CMK (cell line): ENCODE data around the gene FAM120B.

Experiments used
- DNase-seq: peaks from one replicate; pipeline ENCODE4 v3.0.0-alpha.2; 2010; ENCODE audit warnings: low read depth

Gene FAM120B

GRCh38 chr6:170444056-170444591, 137.6 kb downstream of the FAM120B start:
- DNase-seq: no peak

- DNase-seq: no peak
These were observed 138.3 kb downstream of the FAM120B start for GRCh38 chr6:170444811-170445211.

- DNase-seq: no peak
These were observed 138.9 kb downstream of the FAM120B start for GRCh38 chr6:170445487-170445886.

GRCh38 chr6:170445971-170446370, 139.4 kb downstream of the FAM120B start:
- no peak for DNase-seq

- no peak for DNase-seq
These were observed 140.4 kb downstream of the FAM120B start for GRCh38 chr6:170446841-170447560.

GRCh38 chr6:170447561-170447930, 141.0 kb downstream of the FAM120B start:
- DNase-seq: no peak

GRCh38 chr6:170448317-170448716, 141.8 kb downstream of the FAM120B start:
- no peak for DNase-seq

- no peak for DNase-seq
These were observed 142.4 kb downstream of the FAM120B start for GRCh38 chr6:170448751-170449630.

- DNase-seq: no peak
These were observed 143.5 kb downstream of the FAM120B start for GRCh38 chr6:170449835-170450753.

- no peak for DNase-seq
These were observed 144.6 kb downstream of the FAM120B start for GRCh38 chr6:170450916-170451761.

- DNase-seq: no peak
These were observed 145.4 kb downstream of the FAM120B start for GRCh38 chr6:170451762-170452651.

GRCh38 chr6:170452767-170453545, 146.4 kb downstream of the FAM120B start:
- no peak for DNase-seq

GRCh38 chr6:170453586-170454511, 147.3 kb downstream of the FAM120B start:
- no peak for DNase-seq

- no peak for DNase-seq
These were observed 148.1 kb downstream of the FAM120B start for GRCh38 chr6:170454512-170455285.

- no peak for DNase-seq
These were observed 148.9 kb downstream of the FAM120B start for GRCh38 chr6:170455335-170455979.

- DNase-seq: no peak
These were observed 149.8 kb downstream of the FAM120B start for GRCh38 chr6:170456334-170456733.
